GM06990 (cell line): ENCODE results near the gene SH3YL1.

Experiments used
- DNase-seq: peaks from one replicate; pipeline ENCODE4 v3.0.0-alpha.2; 2011; ENCODE audit not compliant: insufficient read length; ENCODE audit errors: extremely low read depth
- H3K27me3 ChIP-seq: replicated peaks from 2 replicates; pipeline ENCODE4 v1.6.0; 2011; ENCODE audit warnings: low read length; ENCODE audit not compliant: control insufficient read depth, insufficient read depth
- H3K36me3 ChIP-seq: 2 replicates; pipeline ENCODE4 v1.5.1; 2011; ENCODE audit warnings: low read length; ENCODE audit not compliant: control insufficient read depth, insufficient read depth
- H3K4me3 ChIP-seq: replicated peaks from 2 replicates; pipeline ENCODE4 v1.5.1; 2011; ENCODE audit warnings: low read depth, mild to moderate bottlenecking, control low read depth, low read length
- CTCF ChIP-seq: IDR thresholded peaks from 2 replicates; pipeline ENCODE4 v1.5.1; 2011; ENCODE audit warnings: low read length, control low read depth, mild to moderate bottlenecking, inconsistent platforms; ENCODE audit not compliant: insufficient read depth, poor library complexity, severe bottlenecking

The SH3YL1 gene

GRCh38 chr2:284896-285492, 21.2 kb upstream of the SH3YL1 start:
- DNase-seq: no peak
- Histone ChIP-seq H3K36me3 (peaks cover 5% of the 10 kb centered on the region), H3K4me3 (no peak overlapping the region), H3K27me3 (no peaks in the 10 kb centered on the region; the same call in 1 of the 2 replicates)
- TF ChIP-seq CTCF: no peak

GRCh38 chr2:283996-284794, 20.4 kb upstream of the SH3YL1 start:
- TF ChIP-seq CTCF: no peak
- DNase-seq: no peak
- Histone ChIP-seq H3K4me3 (no peak overlapping the region), H3K27me3 (no peaks in the 10 kb centered on the region; the same call in 1 of the 2 replicates), H3K36me3 (peaks cover 5% of the 10 kb centered on the region)

- no peak for DNase-seq
Measured at GRCh38 chr2:282371-283263, 18.8 kb upstream of the SH3YL1 start.

GRCh38 chr2:281381-281780, 17.5 kb upstream of the SH3YL1 start:
- Histone ChIP-seq H3K4me3 (no peak overlapping the region), H3K27me3 (no peaks in the 10 kb centered on the region), H3K36me3 (peaks cover 14% of the 10 kb centered on the region)
- no peak for TF ChIP-seq CTCF
- DNase-seq: no peak

More at GRCh38 chr2:282371-283263, 18.8 kb upstream of the SH3YL1 start:
- no peak overlapping the region for H3K4me3 ChIP-seq
- TF ChIP-seq CTCF: no peak
- H3K27me3 ChIP-seq: no peaks in the 10 kb centered on the region
- peaks cover 10% of the 10 kb centered on the region for H3K36me3 ChIP-seq

GRCh38 chr2:280650-281110, 16.8 kb upstream of the SH3YL1 start:
- DNase-seq: no peak
- peaks cover 19% of the 10 kb centered on the region for H3K36me3 ChIP-seq
- no peak for TF ChIP-seq CTCF
- H3K4me3 ChIP-seq: no peak overlapping the region
- H3K27me3 ChIP-seq: no peaks in the 10 kb centered on the region
